Mammary epithelial cell (primary cell): ENCODE data around the gene WDR13.

Experiments used
- CTCF ChIP-seq, 2 donors: IDR thresholded peaks in 1 of 2; conservative IDR thresholded peaks in 1 of 2; 2 replicates each; pipeline ENCODE4 v1.5.1; 2011 to 2012; ENCODE audit warnings: inconsistent platforms in 2 of 2, low read length in 2 of 2, mild to moderate bottlenecking in 2 of 2, control low read depth in 1 of 2, low read depth in 1 of 2; ENCODE audit not compliant: insufficient read depth in 1 of 2; ENCODE audit errors: extremely low read depth in 1 of 2
- EZH2 ChIP-seq: IDR thresholded peaks from 2 replicates; pipeline ENCODE4 v1.6.1; 2012; ENCODE audit warnings: low read length, inconsistent platforms, borderline replicate concordance

GRCh38 chrX:48589482-48590162 is 7.7 kb upstream of the WDR13 start:
- TF ChIP-seq CTCF (conservative IDR thresholded peaks at IDR 0.05 in 1 of 2, IDR thresholded peaks at IDR 0.05 in 1 of 2; ENCODE audit: extremely low read depth in 1 of 2, insufficient read depth in 1 of 2, low read depth in 1 of 2, low read length in 2 of 2) (no peak), EZH2 (no peak)
